Endothelial cell (in vitro differentiated cells): ENCODE data around the gene COX4I2. TPM values are rescaled to one million over a fixed set of nuclear protein-coding genes. Genes with fewer than 3 reads are reported as not detected.

Experiments used
- DNase-seq: peaks from one replicate; pipeline ENCODE4 v3.0.0; 2021; ENCODE audit warnings: low spot score
- H3K27ac Mint-ChIP-seq: one replicate; pipeline ENCODE4 v1.8.0; 2021; ENCODE audit warnings: mixed read lengths, inconsistent platforms; ENCODE audit not compliant: unreplicated experiment
- H3K27me3 Mint-ChIP-seq: one replicate; pipeline ENCODE4 v1.8.0; 2021; ENCODE audit warnings: mild to moderate bottlenecking, moderate library complexity, mixed read lengths, inconsistent platforms; ENCODE audit not compliant: unreplicated experiment
- H3K36me3 Mint-ChIP-seq: one replicate; pipeline ENCODE4 v1.8.0; 2021; ENCODE audit warnings: mild to moderate bottlenecking, low read depth, mixed read lengths, inconsistent platforms; ENCODE audit not compliant: unreplicated experiment
- H3K4me1 Mint-ChIP-seq: one replicate; pipeline ENCODE4 v1.8.0; 2021; ENCODE audit warnings: mild to moderate bottlenecking, mixed read lengths, inconsistent platforms; ENCODE audit not compliant: unreplicated experiment
- H3K4me3 Mint-ChIP-seq: one replicate; pipeline ENCODE4 v1.8.0; 2021; ENCODE audit warnings: mild to moderate bottlenecking, mixed read lengths, inconsistent platforms; ENCODE audit not compliant: unreplicated experiment
- H3K9me3 Mint-ChIP-seq: one replicate; pipeline ENCODE4 v1.8.0; 2021; ENCODE audit warnings: mixed read lengths, inconsistent platforms; ENCODE audit not compliant: unreplicated experiment
- CTCF ChIP-seq: fragments of 200-600 bp; sonication (generic); IDR thresholded peaks from one replicate; pipeline ENCODE4 v1.5.0; 2021; ENCODE audit warnings: antibody characterized with exemption; ENCODE audit not compliant: unreplicated experiment
- total RNA-seq: library from RNA; stranded (reverse); fragmentation: NEBNext Ultra II Directional; extraction: Animal tissue kit (Norgen Biotek cat#: 25700); gene quantifications from one replicate; pipeline ENCODE4 v1.2.1, GENCODE V29; 2021; ENCODE audit not compliant: unreplicated experiment

The COX4I2 gene
- total RNA-seq, 1 donor from 2014 or later: not detected

DNA sequence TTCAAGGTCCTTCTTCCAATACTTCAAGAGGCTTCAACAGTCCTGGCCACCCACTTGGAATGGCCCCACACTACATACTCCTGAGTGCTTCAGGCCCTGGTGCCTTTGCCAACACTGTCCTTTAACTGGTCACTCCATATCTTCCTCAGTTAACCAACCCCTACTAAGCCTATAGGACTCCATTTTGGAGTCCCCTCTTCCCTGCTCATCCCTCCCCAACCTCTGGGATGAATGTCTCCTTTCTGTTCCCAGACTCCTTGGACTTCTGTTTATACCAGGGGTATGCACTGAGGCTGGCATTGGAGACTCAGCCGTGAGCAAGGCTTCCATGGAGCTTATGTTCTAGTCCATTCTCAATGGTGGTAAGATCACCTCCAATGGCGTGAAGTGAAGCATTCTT, 33.6 kb downstream of the COX4I2 start:
- H3K36me3 Mint-ChIP-seq: peaks cover 15% of the 10 kb centered on the region

GRCh38 chr20:31673435-31673834, 35.7 kb downstream of the COX4I2 start:
- Mint-ChIP-seq H3K27me3 (peaks cover 11% of the 10 kb centered on the region), H3K4me3 (no peak overlapping the region), H3K27ac (peak overlapping the region; percentile 95), H3K9me3 (no peaks in the 10 kb centered on the region), H3K36me3 (peaks cover 10% of the 10 kb centered on the region), H3K4me1 (peaks cover 64% of the 10 kb centered on the region)
- no peak for DNase-seq
- no peak for TF ChIP-seq CTCF

More for the DNA sequence above, 33.6 kb downstream of the COX4I2 start:
- peak overlapping the region; percentile 20 for H3K27ac Mint-ChIP-seq
- no peak overlapping the region for H3K4me3 Mint-ChIP-seq
- no peaks in the 10 kb centered on the region for H3K9me3 Mint-ChIP-seq
- TF ChIP-seq CTCF: no peak
- H3K27me3 Mint-ChIP-seq: peaks cover 11% of the 10 kb centered on the region
- DNase-seq: no peak
- H3K4me1 Mint-ChIP-seq: peaks cover 58% of the 10 kb centered on the region

GRCh38 chr20:31673943-31674463, 36.3 kb downstream of the COX4I2 start:
- no peak for TF ChIP-seq CTCF
- Mint-ChIP-seq H3K27ac (peak overlapping the region; percentile 95), H3K27me3 (peaks cover 11% of the 10 kb centered on the region), H3K4me1 (peaks cover 70% of the 10 kb centered on the region), H3K36me3 (peaks cover 13% of the 10 kb centered on the region), H3K9me3 (no peaks in the 10 kb centered on the region), H3K4me3 (no peak overlapping the region)
- no peak for DNase-seq

GRCh38 chr20:31674895-31675827, 37.4 kb downstream of the COX4I2 start:
- TF ChIP-seq CTCF: no peak
- peaks cover 68% of the 10 kb centered on the region for H3K4me1 Mint-ChIP-seq
- H3K9me3 Mint-ChIP-seq: no peaks in the 10 kb centered on the region

More at GRCh38 chr20:31674895-31675827, 37.4 kb downstream of the COX4I2 start:
- peak overlapping the region; percentile 13 for H3K4me3 Mint-ChIP-seq
- peaks cover 7% of the 10 kb centered on the region for H3K27me3 Mint-ChIP-seq
- H3K36me3 Mint-ChIP-seq: peaks cover 5% of the 10 kb centered on the region
- peak; percentile 55 for DNase-seq
- H3K27ac Mint-ChIP-seq: peak overlapping the region; percentile 95
